Choroid plexus epithelial cell (primary cell): ENCODE measurements around the gene STOM.
A peak's percentile ranks its signal among the peaks of the same experiment; 100 is the strongest.

ENCODE experiments used
- DNase-seq: peaks from one replicate; pipeline ENCODE4 v3.0.0-alpha.2; 2010; ENCODE audit warnings: low read depth
- H3K4me3 ChIP-seq: 2 replicates; pipeline ENCODE4 v1.5.1; 2011; ENCODE audit warnings: low read depth, mild to moderate bottlenecking, control low read depth, low read length, moderate library complexity
- CTCF ChIP-seq: conservative IDR thresholded peaks from 2 replicates; pipeline ENCODE4 v1.5.1; 2011; ENCODE audit warnings: low read depth, mild to moderate bottlenecking, control low read depth, inconsistent platforms, low read length, moderate library complexity

STOM gene

GRCh38 chr9:121301881-121302286 lies 68.2 kb downstream of the STOM start:
- TF ChIP-seq CTCF, result no peak

GRCh38 chr9:121300283-121301119 lies 69.5 kb downstream of the STOM start:
- peak overlapping the region; percentile 58 for H3K4me3 ChIP-seq
- no peak for TF ChIP-seq CTCF
- DNase-seq, result no peak

More at GRCh38 chr9:121301881-121302286, 68.2 kb downstream of the STOM start:
- DNase-seq, result no peak
- H3K4me3 ChIP-seq, result no peak overlapping the region

- DNase-seq, result peak; percentile 43
- peak overlapping the region; percentile 58 for H3K4me3 ChIP-seq
- TF ChIP-seq CTCF, result no peak
Measured at GRCh38 chr9:121299467-121300282, 70.4 kb downstream of the STOM start.

- DNase-seq, result no peak
- no peak for TF ChIP-seq CTCF
- peak overlapping the region; percentile 58 for H3K4me3 ChIP-seq
Measured at GRCh38 chr9:121298689-121299466, 71.2 kb downstream of the STOM start.

GRCh38 chr9:121298016-121298538 lies 72.0 kb downstream of the STOM start:
- DNase-seq, result no peak

More at GRCh38 chr9:121298016-121298538, 72.0 kb downstream of the STOM start:
- no peak for TF ChIP-seq CTCF
- no peak overlapping the region for H3K4me3 ChIP-seq
